ENCODE measurements around the gene DUS1L. TPM values are rescaled to one million over a fixed set of nuclear protein-coding genes. Genes with fewer than 3 reads are reported as not detected.

The DUS1L gene
- total and polyA plus RNA-seq, 2 experiments from 2014 or later = 66.0 to 122 TPM

DNA sequence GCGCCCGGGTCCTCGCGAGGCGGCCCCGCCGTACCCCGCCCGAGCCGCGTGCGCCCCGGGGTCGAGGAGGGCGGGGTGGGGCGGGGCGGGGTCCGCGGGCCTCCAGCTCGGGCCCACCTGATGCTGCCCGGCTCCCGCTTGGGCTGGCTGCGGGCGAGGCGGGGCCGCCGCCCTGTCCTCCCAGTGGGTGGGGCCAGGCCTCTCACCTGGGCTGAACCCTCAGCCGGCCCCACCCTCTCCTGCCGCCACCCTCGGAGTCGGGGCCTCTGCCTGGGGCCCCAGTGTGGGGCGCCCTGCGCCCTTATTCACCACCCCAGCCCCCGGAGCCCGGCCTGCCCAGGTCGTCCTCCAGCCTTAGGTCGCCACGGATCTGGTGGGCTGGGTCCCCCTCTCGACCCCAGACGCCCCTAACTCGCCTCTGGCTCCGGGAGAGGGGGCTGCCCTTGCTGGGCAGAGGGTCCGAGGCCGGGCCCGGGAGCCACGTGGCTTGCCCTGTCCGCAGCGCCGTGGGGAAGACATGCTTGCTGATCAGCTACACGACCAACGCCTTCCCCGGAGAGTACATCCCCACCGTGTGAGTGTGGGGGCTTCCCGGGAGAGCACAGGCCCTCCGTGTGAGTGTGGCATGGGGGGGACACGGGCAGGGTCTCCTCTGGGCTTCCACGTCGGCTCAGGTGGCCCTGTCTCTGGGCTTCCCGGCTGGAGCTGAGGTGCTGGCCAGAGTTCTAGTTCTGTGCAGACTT is 33.5 kb downstream of the DUS1L start:
- peak; percentile 54 for ATAC-seq
- H3K4me3 ChIP-seq = peak overlapping the region; percentile 79
- H3K27ac ChIP-seq (ENCODE audit: low read depth) = no peak overlapping the region
- peaks cover 3% of the 10 kb centered on the region; the same call in 2 of the 3 replicates for H3K36me3 Mint-ChIP-seq (ENCODE audit: low read depth)
- H3K9me3 Mint-ChIP-seq = no peaks in the 10 kb centered on the region
- H3K4me1 Mint-ChIP-seq = peaks cover 19% of the 10 kb centered on the region
- peak; percentile 86 for DNase-seq (ENCODE audit: low spot score)
- H3K27me3 ChIP-seq (ENCODE audit: insufficient read depth) = no peaks in the 10 kb centered on the region
- no peak overlapping the region for H3K27ac Mint-ChIP-seq
- peaks cover 9% of the 10 kb centered on the region; the same call in 1 of the 2 replicates for H3K4me1 ChIP-seq (ENCODE audit: insufficient read depth)
- TF ChIP-seq CREB1 (CRISPR knock-in tag; IDR thresholded peaks at IDR 0.05; ENCODE audit: low read depth) = no peak
- TF ChIP-seq, protein P1, sequence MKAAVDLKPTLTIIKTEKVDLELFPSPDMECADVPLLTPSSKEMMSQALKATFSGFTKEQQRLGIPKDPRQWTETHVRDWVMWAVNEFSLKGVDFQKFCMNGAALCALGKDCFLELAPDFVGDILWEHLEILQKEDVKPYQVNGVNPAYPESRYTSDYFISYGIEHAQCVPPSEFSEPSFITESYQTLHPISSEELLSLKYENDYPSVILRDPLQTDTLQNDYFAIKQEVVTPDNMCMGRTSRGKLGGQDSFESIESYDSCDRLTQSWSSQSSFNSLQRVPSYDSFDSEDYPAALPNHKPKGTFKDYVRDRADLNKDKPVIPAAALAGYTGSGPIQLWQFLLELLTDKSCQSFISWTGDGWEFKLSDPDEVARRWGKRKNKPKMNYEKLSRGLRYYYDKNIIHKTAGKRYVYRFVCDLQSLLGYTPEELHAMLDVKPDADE (IDR thresholded peaks at IDR 0.05) = no peak
- peak; percentile 49; the same call in 1 of the 2 replicates for TF ChIP-seq POLR2AphosphoS5 (IDR thresholded peaks at IDR 0.05; ENCODE audit: low read depth)
- peak overlapping the region; percentile 92 for H3K4me2 ChIP-seq
- H4K20me1 ChIP-seq (replicated peaks; ENCODE audit: insufficient read depth) = no peaks in the 10 kb centered on the region; the same call in 1 of the 2 replicates
- peak overlapping the region; percentile 75 for H3K4me3 Mint-ChIP-seq
- H3K36me3 ChIP-seq (ENCODE audit: insufficient read depth) = no peaks in the 10 kb centered on the region
- H3K79me2 ChIP-seq (replicated peaks; ENCODE audit: insufficient read depth) = peaks cover 8% of the 10 kb centered on the region; the same call in 1 of the 2 replicates
- H2AFZ ChIP-seq = no peak overlapping the region
- H3K27me3 Mint-ChIP-seq (ENCODE audit: insufficient read depth, low read depth, poor library complexity) = peaks cover 12% of the 10 kb centered on the region
- peaks cover 18% of the 10 kb centered on the region for H3F3A ChIP-seq (replicated peaks; ENCODE audit: low read depth)
- no peaks in the 10 kb centered on the region for H3K9me2 ChIP-seq (ENCODE audit: insufficient read depth)

DNA sequence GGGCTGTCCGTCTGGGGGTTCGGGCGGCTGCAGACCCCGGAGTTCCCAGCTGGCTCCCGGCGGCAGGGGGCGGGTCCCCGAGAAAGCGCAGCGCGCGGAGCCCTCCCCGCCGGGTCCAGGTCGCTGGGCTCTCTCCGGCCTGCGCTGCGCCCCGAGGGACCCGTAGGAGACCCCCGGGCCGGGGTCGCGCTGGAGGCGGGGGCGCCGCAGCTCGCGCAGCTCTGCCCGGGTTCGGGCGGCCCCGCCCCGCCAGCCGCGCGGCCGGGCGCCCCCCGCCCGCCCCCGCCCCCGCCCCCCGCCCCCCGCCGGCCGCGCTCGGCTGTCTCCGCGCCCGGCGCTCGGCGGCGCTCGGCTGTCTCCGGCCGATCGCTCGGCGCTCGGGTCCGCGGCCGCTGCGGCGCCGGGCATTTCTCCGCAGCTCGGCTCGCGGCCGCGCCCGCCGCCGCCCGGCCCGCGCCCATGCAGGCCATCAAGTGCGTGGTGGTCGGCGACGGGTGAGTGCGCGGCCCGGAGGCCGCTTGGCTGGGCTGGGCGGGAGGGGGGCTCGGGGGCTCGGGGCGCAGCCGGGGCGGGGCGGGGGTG is 34.2 kb downstream of the DUS1L start, which contains the start of gene RAC3:
RAC3 (plus strand) TSS at position 376 of the 582 bp plus-strand sequence; CDS start at position 460, 84 bp downstream.
- H3K4me3 ChIP-seq = peak within 1 kb of the TSS; percentile 79
- H2AFZ ChIP-seq = 0 out of 2 replicates have a peak within 1 kb of the TSS, but pooled peaks have one; percentile 32
- no peaks in the 10 kb centered on the region for H3K9me2 ChIP-seq (ENCODE audit: insufficient read depth)
- no peak within 1 kb of the TSS for H3K27ac Mint-ChIP-seq
- peak within 1 kb of the TSS; percentile 75 for H3K4me3 Mint-ChIP-seq
- peaks cover 19% of the 10 kb centered on the region for H3K4me1 Mint-ChIP-seq
- H3K27me3 Mint-ChIP-seq (ENCODE audit: insufficient read depth, low read depth, poor library complexity) = peaks cover 12% of the 10 kb centered on the region
- TF ChIP-seq, protein P2, sequence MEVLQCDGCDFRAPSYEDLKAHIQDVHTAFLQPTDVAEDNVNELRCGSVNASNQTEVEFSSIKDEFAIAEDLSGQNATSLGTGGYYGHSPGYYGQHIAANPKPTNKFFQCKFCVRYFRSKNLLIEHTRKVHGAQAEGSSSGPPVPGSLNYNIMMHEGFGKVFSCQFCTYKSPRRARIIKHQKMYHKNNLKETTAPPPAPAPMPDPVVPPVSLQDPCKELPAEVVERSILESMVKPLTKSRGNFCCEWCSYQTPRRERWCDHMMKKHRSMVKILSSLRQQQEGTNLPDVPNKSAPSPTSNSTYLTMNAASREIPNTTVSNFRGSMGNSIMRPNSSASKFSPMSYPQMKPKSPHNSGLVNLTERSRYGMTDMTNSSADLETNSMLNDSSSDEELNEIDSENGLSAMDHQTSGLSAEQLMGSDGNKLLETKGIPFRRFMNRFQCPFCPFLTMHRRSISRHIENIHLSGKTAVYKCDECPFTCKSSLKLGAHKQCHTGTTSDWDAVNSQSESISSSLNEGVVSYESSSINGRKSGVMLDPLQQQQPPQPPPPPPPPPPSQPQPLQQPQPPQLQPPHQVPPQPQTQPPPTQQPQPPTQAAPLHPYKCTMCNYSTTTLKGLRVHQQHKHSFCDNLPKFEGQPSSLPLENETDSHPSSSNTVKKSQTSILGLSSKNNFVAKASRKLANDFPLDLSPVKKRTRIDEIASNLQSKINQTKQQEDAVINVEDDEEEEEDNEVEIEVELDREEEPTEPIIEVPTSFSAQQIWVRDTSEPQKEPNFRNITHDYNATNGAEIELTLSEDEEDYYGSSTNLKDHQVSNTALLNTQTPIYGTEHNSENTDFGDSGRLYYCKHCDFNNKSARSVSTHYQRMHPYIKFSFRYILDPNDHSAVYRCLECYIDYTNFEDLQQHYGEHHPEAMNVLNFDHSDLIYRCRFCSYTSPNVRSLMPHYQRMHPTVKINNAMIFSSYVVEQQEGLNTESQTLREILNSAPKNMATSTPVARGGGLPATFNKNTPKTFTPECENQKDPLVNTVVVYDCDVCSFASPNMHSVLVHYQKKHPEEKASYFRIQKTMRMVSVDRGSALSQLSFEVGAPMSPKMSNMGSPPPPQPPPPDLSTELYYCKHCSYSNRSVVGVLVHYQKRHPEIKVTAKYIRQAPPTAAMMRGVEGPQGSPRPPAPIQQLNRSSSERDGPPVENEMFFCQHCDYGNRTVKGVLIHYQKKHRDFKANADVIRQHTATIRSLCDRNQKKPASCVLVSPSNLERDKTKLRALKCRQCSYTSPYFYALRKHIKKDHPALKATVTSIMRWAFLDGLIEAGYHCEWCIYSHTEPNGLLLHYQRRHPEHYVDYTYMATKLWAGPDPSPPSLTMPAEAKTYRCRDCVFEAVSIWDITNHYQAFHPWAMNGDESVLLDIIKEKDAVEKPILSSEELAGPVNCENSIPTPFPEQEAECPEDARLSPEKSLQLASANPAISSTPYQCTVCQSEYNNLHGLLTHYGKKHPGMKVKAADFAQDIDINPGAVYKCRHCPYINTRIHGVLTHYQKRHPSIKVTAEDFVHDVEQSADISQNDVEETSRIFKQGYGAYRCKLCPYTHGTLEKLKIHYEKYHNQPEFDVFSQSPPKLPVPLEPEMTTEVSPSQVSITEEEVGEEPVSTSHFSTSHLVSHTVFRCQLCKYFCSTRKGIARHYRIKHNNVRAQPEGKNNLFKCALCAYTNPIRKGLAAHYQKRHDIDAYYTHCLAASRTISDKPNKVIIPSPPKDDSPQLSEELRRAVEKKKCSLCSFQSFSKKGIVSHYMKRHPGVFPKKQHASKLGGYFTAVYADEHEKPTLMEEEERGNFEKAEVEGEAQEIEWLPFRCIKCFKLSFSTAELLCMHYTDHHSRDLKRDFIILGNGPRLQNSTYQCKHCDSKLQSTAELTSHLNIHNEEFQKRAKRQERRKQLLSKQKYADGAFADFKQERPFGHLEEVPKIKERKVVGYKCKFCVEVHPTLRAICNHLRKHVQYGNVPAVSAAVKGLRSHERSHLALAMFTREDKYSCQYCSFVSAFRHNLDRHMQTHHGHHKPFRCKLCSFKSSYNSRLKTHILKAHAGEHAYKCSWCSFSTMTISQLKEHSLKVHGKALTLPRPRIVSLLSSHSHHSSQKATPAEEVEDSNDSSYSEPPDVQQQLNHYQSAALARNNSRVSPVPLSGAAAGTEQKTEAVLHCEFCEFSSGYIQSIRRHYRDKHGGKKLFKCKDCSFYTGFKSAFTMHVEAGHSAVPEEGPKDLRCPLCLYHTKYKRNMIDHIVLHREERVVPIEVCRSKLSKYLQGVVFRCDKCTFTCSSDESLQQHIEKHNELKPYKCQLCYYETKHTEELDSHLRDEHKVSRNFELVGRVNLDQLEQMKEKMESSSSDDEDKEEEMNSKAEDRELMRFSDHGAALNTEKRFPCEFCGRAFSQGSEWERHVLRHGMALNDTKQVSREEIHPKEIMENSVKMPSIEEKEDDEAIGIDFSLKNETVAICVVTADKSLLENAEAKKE (CRISPR knock-in tag; IDR thresholded peaks at IDR 0.05) = no peak
- no peak for TF ChIP-seq EZH2 (IDR thresholded peaks at IDR 0.05; ENCODE audit: low read depth, unreplicated experiment)
- peaks cover 8% of the 10 kb centered on the region; the same call in 1 of the 2 replicates for H3K79me2 ChIP-seq (replicated peaks; ENCODE audit: insufficient read depth)
- H3K36me3 ChIP-seq (ENCODE audit: insufficient read depth) = no peaks in the 10 kb centered on the region
- peak; percentile 2; the same call in 2 of the 3 replicates for ATAC-seq
- H3K9me3 Mint-ChIP-seq = no peaks in the 10 kb centered on the region
- peaks cover 9% of the 10 kb centered on the region; the same call in 1 of the 2 replicates for H3K4me1 ChIP-seq (ENCODE audit: insufficient read depth)
- peaks cover 3% of the 10 kb centered on the region; the same call in 2 of the 3 replicates for H3K36me3 Mint-ChIP-seq (ENCODE audit: low read depth)
- no peaks in the 10 kb centered on the region; the same call in 1 of the 2 replicates for H4K20me1 ChIP-seq (replicated peaks; ENCODE audit: insufficient read depth)
- peak within 1 kb of the TSS; percentile 92 for H3K4me2 ChIP-seq
- peak; percentile 68 for DNase-seq (ENCODE audit: low spot score)
- peaks cover 16% of the 10 kb centered on the region for H3F3A ChIP-seq (replicated peaks; ENCODE audit: low read depth)
- no peak within 1 kb of the TSS for H3K27ac ChIP-seq (ENCODE audit: low read depth)
- no peaks in the 10 kb centered on the region for H3K27me3 ChIP-seq (ENCODE audit: insufficient read depth)

Measured in GM23338 (cell line).